GM13977 (cell line): ENCODE results near the gene CREB5.
A peak's percentile ranks its signal among the peaks of the same experiment; 100 is the strongest.

ENCODE experiments used
- DNase-seq: peaks from one replicate; pipeline ENCODE4 v3.0.0; 2012; ENCODE audit warnings: low spot score
- in situ Hi-C: fragments of 300-500 bp; cut with MboI; formaldehyde crosslinking; loops from one replicate; pipeline ENCODE4 v1.12.0; 2022; ENCODE audit warnings: low sequenced_read_pairs, low pct_unique_long_range_greater_than_20kb, mixed read lengths, inconsistent platforms; ENCODE audit not compliant: unreplicated experiment
- TF ChIP-seq, protein P1 (sequence below): IDR thresholded peaks from 2 replicates; pipeline ENCODE4 v1.5.1; 2012; ENCODE audit warnings: mild to moderate bottlenecking, control low read depth; ENCODE audit not compliant: insufficient read depth; ENCODE audit errors: extremely low read depth, missing control alignments

Gene CREB5, protein sequence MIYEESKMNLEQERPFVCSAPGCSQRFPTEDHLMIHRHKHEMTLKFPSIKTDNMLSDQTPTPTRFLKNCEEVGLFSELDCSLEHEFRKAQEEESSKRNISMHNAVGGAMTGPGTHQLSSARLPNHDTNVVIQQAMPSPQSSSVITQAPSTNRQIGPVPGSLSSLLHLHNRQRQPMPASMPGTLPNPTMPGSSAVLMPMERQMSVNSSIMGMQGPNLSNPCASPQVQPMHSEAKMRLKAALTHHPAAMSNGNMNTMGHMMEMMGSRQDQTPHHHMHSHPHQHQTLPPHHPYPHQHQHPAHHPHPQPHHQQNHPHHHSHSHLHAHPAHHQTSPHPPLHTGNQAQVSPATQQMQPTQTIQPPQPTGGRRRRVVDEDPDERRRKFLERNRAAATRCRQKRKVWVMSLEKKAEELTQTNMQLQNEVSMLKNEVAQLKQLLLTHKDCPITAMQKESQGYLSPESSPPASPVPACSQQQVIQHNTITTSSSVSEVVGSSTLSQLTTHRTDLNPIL

GRCh38 chr7:28411876-28412662 is at the start of gene CREB5:
TSS of gene CREB5 (plus strand) at chr7:28412518. CDS start at chr7:28412915, 397 bp downstream.
- in situ Hi-C loops: no loop called here
- TF ChIP-seq, protein P1, sequence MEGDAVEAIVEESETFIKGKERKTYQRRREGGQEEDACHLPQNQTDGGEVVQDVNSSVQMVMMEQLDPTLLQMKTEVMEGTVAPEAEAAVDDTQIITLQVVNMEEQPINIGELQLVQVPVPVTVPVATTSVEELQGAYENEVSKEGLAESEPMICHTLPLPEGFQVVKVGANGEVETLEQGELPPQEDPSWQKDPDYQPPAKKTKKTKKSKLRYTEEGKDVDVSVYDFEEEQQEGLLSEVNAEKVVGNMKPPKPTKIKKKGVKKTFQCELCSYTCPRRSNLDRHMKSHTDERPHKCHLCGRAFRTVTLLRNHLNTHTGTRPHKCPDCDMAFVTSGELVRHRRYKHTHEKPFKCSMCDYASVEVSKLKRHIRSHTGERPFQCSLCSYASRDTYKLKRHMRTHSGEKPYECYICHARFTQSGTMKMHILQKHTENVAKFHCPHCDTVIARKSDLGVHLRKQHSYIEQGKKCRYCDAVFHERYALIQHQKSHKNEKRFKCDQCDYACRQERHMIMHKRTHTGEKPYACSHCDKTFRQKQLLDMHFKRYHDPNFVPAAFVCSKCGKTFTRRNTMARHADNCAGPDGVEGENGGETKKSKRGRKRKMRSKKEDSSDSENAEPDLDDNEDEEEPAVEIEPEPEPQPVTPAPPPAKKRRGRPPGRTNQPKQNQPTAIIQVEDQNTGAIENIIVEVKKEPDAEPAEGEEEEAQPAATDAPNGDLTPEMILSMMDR: peak; percentile 64
- peak; percentile 23 for DNase-seq

DNA sequence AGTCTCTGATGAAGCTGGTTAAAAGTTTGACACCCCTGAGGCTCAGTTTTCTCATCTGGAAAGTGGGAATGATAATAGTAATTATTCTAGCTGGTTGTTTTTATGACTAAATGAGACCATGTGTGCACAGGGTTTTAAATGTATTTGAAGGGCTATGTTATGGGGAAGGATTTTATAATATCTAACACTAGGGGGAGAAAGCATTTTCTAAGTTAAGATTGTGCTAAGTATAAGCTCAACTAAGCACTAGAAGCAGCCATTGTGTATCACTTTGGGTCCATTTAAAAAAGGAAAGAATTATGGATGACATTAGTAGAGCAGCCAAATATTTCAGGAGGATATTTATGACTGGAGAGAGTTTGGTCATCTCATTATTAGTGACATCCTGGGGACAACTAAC is 49.5 kb upstream of the CREB5 start:
- no peak for DNase-seq
- in situ Hi-C loops: no loop called here
- TF ChIP-seq, protein P1: peak; percentile 15

DNA sequence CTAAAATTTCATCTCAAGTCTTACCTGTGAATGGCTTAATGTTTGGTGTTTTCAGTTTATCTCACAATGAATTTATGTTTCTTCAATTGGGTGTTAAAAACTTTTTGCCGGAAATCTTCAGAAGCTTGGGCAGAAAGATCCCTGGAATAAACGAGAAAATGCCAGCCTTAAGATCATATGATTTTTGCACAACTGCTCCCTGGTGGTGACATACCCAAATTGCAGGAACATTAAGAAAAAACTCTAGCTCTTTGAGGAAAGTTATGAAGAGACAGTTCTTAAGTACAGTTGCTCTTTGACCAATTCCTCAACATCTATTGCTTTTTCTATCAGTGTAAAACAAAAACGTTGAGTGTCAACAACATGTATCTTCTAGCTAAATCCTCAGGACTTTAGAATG is 48.2 kb upstream of the CREB5 start:
- no peak for DNase-seq
- in situ Hi-C loops: no loop called here
- TF ChIP-seq, protein P1: peak; percentile 6

- in situ Hi-C loops: no loop called here
- no peak for DNase-seq
- TF ChIP-seq, protein P1: no peak
Measured at GRCh38 chr7:28369523-28369922, 42.8 kb upstream of the CREB5 start.

DNA sequence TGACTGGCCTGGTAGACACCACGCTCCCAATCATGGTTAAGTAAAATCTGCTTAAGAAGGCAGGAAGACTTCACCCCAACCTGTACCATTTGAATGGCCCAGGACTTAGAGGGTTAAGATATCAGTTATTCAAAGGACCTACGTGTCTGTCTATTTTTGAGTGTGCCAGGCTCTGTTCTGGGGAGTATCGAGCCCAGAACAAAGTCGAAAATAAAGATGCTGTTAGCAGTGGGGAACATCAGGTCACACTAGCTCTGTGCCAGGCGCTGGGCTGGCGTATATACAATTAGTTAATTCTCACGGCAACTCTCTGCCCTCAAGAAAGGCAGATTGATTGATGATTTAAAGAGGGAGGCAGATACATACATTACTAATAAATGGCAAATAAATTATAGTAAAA is 40.5 kb upstream of the CREB5 start:
- in situ Hi-C loops: no loop called here
- no peak for DNase-seq
- TF ChIP-seq, protein P1: no peak

- TF ChIP-seq, protein P1: no peak
- DNase-seq: no peak
- in situ Hi-C loops: no loop called here
Measured at GRCh38 chr7:28373990-28374389, 38.3 kb upstream of the CREB5 start.
